Endothelial cell of hepatic sinusoid (primary cell): Measurements from ENCODE around the gene LDLRAD3.

Experiments used
- in situ Hi-C: cut with HindIII; loops from 2 replicates; pipeline ENCODE4 v1.10.0; 2017; ENCODE audit warnings: low sequenced_read_pairs

Gene LDLRAD3

DNA sequence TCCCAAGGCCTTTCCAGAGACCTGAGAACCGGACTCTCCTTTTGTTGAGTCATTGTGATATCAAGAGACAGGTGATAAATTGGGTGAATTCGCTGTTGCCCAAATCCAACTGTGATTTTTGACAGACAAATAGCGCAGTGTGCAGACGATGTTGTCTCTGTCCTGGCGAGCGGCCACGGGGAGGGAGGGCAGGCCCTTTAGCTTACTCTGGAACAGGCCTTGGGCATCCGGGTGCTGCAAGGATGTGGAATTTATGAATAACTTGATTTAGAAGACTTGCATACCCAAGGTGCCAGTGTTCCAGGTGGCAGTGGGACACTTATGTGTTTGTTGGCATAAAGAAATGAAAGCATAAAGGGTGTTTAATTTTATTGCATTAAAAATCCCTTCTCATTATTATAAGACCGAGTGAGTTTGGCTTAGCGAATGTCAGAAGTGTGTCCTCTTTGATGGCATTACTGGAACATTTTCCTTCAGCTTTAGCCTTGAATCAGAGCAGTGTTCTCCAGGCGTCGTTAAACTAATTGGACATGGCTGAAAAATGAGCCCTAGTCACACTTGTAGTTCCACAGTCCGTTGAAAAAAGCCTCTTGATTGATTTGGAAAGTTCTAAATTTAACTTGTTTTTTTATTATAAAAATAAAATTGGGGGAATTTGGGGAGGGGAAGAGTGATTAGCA is 9.4 kb downstream of the LDLRAD3 start:
- in situ Hi-C loops: loop anchor here (5.0 kb wide), 1 partner anchor 54 kb away; no protein-coding TSS in a partner anchor

- in situ Hi-C loops: loop anchor here (5.0 kb wide), 1 partner anchor 53 kb away; no protein-coding TSS in a partner anchor
Observed at GRCh38 chr11:35954205-35954604, 10.3 kb downstream of the LDLRAD3 start.

GRCh38 chr11:35955636-35956035 is 11.8 kb downstream of the LDLRAD3 start:
- in situ Hi-C loops: no loop called here

DNA sequence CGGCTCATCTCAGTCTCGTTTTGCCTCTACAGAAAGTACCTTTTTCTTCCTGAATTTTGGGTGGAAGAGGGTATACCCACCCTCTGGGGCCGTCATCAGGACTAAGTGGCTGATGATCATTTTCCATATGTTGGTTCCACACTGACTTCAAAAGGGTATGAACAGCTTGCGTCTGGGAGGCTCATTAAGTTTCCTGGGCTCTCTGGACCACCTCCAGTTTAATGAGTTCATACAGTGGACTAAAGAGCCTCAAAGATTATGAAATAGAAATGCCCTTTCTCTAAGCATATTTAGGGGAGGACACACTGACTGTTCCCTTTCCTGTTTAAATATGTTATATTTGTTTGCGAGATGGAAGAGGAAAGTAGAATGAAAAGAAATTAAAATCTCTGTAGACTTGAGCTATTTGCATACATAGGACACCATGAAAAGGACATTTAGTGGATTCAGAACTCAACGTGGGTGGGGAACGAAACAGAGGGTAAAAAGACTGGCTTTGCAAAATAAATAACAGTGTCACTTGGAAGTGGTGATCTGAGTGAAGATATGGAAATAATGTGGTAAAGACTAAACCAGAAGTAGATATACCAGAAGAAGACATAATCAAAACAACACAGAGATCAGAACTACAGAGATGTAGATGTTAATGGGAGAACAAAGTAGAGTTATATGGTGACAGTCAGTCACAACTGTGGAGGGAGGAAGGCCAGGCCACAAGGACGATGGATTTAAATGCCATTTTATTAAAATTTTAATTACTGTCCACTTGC is 18.7 kb downstream of the LDLRAD3 start:
- in situ Hi-C loops: no loop called here

DNA sequence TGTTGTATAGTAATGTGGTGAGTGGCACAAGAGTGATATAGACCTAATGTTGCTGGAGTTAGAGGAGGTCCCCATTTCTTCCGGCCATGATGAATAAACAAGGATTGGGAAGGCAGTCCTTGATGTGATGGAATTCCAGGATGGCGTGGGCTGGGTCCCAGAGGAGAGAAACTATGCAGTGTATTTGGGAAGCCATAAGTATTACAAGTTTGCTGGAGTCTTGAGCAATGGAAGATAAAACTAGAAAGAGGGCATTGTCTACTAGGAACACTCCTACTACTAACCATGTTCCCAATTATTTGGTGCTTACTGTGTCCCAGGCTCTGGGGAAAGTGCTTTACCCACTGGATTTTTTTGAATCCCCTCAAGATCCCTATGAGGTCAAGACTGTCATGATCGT is 20.0 kb downstream of the LDLRAD3 start:
- in situ Hi-C loops: no loop called here

- in situ Hi-C loops: no loop called here
Observed at GRCh38 chr11:35964841-35965240, 21.0 kb downstream of the LDLRAD3 start.

GRCh38 chr11:35967042-35967441 is 23.2 kb downstream of the LDLRAD3 start:
- in situ Hi-C loops: no loop called here

- in situ Hi-C loops: no loop called here
Observed at GRCh38 chr11:35968386-35969088, 24.7 kb downstream of the LDLRAD3 start.

DNA sequence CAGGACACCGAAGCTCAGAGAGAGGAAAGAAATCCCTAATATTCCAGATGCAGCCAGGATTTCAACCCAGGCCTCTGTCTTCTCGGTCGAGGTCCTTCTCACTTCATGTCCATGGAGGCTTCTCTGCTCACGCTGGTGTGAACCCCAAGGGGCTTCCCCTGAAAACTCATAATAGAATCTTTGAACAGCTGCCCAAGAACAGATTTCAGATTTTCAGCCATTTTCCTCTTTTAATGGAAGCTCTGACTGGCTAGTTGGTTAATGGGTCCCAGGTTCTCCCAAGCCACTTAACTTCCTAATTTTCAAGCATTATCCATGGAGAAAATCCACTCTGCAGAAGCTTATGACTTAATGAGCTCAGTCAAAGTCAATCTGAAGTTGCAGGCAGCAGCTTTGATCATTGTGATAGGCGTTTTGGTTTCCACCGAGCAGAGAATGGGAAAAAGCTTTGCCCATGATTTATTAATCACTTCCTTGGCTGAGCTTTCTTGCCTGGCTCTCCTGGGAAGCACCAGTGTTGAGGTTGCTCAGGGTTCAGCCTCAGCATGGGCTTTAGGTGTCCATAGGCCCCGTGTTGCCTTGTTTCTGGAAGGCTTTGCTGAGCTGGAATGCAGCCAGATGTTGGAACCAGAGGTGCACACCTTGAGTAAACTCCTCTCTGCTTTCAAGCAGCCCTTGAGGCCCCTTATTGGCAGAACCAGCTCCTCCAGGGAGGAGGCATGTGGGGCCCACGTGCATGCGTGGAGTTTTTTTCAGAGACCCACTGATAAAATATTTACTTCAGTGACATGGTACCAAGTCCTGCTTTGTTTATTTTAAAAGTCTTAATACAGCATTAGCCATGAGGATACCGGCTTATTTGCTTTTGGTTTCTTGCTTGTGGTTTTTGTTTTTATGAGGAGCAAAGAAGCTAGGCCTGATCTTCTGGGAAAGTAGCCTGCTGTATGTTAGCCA is 25.5 kb downstream of the LDLRAD3 start:
- in situ Hi-C loops: no loop called here

DNA sequence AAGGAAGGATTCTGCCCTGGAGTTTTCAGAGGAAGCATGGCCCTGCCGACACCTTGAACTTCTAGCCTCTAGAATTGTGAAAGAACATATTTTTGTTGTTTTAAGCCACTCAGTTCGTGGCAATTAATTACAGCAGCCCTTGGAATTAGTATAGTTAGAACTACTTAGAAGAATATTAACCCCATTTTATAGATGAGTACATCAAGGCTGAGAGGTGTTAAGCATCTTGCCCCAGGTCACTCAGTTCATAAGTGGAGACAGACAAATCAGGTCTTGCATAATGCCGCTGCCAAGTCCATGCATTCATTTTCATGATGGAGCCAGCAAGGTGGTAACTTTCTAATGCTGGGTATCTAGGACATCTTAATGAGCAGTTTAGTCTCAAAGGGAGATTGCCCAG is 26.6 kb downstream of the LDLRAD3 start:
- in situ Hi-C loops: no loop called here

DNA sequence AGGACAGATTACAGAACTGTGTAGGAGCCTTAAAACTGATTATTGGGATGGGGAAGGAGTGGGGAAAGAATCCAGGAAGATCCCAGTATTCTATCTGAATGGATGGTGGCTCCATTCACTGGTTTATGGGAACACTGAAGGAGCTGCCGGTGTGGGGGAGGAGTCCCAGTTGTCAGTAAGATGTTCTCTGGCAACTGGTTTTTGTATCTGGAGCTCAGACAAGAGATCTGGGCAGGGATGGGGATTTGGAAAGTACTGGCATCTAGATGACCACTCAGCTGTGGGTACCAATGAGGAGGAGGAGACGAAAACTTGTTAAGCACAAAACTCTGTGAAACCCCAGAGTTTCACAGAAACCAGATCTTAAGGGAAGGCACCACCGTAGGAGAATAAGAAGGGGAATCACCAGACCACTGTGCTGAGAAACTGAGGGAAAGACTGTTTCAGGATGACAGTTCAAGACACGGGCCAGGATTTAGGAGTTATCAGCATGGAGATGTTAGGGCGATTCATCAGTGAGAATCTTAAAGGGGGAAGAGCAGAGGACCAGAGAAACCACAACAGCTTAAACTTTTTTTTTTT is 28.1 kb downstream of the LDLRAD3 start:
- in situ Hi-C loops: no loop called here

DNA sequence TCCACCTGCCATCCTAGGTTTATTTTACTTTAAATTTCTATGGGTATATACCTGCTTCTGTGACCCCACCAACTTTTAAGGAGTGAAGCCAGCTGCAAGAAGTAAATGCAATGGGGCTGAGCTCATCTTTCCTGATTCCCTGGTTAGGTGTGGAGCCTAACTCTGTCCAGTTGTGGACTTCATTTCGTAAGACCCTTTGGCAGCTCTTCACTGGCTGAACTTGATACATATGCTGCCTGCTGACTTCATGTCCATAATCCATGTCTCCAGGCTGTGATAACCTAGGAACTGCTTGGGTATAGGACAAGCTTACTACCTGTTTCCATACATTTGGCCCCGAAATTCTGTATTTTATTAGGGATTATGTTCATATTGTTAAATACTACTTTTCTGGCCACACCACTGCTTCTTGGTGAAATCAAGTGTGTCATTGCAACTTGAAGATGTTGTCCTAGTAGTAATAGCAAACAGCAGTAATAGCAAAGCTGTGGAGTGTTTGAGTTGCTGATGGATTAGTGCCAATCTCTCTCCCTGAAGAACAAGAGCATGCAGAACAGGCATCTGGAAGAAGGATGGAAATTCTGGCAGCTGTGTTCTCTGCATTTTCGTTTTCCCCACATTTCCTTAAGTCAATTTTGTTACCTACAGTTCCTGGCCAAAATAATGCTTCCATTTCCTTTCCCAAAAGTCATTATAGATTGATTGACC is 31.2 kb downstream of the LDLRAD3 start:
- in situ Hi-C loops: no loop called here

DNA sequence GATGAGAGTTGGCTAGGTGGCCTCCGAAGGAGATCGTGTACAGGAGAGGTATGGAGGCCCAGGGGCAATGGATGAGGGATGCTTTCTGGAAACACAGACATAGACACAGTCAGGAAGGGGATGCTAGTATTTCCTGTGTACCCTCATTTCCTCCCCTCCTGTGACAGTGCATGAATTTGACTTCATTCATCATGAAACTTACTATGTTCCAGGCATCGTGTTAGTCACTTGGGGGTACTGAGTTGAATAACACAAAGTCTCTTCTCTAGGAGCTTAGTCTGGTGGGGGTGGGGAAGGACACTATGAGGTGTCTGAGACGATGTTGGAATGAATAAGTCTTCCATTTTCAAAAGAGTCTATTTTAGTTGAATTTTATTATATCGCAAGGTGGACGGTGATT is 32.6 kb downstream of the LDLRAD3 start:
- in situ Hi-C loops: no loop called here

DNA sequence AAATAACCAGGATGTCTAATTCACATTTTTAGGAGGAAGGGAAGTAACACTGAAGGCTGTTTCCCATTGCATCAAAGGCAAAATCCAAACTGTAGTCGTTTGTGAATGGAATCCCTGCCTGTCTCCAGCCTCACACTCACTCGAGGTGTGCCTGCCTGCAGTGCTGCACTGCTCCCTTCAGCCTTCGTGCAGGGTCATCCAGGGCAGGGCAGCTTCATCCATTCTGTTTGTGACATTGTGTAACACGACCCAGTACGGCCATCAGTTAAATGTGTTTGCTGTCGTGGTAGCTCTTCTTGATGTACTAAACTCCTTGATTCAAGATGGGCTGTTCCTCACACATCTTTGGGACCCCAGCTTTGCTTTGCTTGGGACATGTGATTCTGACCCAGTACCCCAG is 34.3 kb downstream of the LDLRAD3 start:
- in situ Hi-C loops: no loop called here

DNA sequence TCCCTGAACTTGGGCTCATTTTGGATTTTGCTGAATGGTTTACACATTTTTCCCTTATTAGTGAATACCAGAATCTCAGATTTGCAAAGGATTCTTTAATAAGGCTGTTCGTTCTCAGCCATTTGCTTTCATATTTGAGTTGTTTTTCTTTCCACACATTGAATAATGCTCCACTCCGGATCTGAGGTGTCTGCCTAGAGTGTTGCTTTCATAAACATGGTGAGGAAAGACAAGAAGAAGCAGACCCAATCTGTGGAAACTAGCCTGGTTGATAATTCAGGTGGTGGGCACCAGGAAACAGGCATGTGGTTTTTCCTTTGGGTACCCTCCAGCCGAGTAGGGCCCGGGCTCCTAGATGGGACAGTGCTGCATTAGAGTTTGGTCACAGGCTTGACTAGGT is 35.0 kb downstream of the LDLRAD3 start:
- in situ Hi-C loops: no loop called here

- in situ Hi-C loops: no loop called here
Observed at GRCh38 chr11:35980686-35981390, 37.0 kb downstream of the LDLRAD3 start.

DNA sequence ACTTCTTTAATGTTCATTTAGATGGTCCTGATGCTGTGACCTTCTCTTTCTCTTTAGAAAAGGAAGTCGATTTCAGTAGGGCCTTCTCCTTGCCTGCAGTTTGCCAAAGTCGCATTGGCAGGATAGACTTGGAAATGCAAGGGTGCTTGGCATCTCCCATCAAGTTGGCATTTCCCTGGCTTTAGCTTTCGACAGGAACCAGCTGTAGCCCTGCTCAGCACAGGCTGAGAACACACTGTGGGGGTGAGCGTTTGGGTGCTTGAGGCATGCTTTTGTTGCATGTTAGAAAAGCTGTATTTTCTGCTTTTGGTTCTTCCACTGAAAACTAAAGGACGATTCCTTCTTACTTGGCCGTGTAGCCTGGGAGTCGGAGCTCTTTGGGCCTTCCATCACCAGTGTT is 37.7 kb downstream of the LDLRAD3 start:
- in situ Hi-C loops: no loop called here

GRCh38 chr11:35982061-35982460 is 38.2 kb downstream of the LDLRAD3 start:
- in situ Hi-C loops: no loop called here

GRCh38 chr11:35983981-35984380 is 40.1 kb downstream of the LDLRAD3 start:
- in situ Hi-C loops: no loop called here
